GM21526 (cell line): ENCODE data around the gene NXPH2.

Experiments used
- ATAC-seq: cut with Tn5 transposase; IDR thresholded peaks from one replicate; pipeline ENCODE4 v1.9.1; 2021; ENCODE audit warnings: moderate library complexity; ENCODE audit not compliant: unreplicated experiment, low FRiP score

The NXPH2 gene

GRCh38 chr2:138713069-138713496 lies 67.1 kb downstream of the NXPH2 start:
- ATAC-seq, result no peak

- peak; percentile 86 for ATAC-seq
Measured at GRCh38 chr2:138712212-138712979, 67.8 kb downstream of the NXPH2 start.

- peak; percentile 41 for ATAC-seq
Measured at GRCh38 chr2:138711812-138712211, 68.4 kb downstream of the NXPH2 start.

- ATAC-seq, result no peak
Measured at GRCh38 chr2:138708682-138709241, 71.4 kb downstream of the NXPH2 start.

GRCh38 chr2:138707392-138708074 lies 72.7 kb downstream of the NXPH2 start:
- ATAC-seq, result no peak

- no peak for ATAC-seq
Measured at GRCh38 chr2:138703242-138703641, 76.9 kb downstream of the NXPH2 start.

- no peak for ATAC-seq
Measured at GRCh38 chr2:138700716-138701115, 79.5 kb downstream of the NXPH2 start.

GRCh38 chr2:138699421-138699820 lies 80.8 kb downstream of the NXPH2 start:
- ATAC-seq, result no peak

GRCh38 chr2:138698428-138698827 lies 81.8 kb downstream of the NXPH2 start:
- ATAC-seq, result no peak

GRCh38 chr2:138691667-138692066 lies 88.5 kb downstream of the NXPH2 start:
- ATAC-seq, result no peak

- no peak for ATAC-seq
Measured at GRCh38 chr2:138689705-138690104, 90.5 kb downstream of the NXPH2 start.

- no peak for ATAC-seq
Measured at GRCh38 chr2:138682163-138682562, 98.0 kb downstream of the NXPH2 start.

GRCh38 chr2:138677221-138677620 lies 103.0 kb downstream of the NXPH2 start:
- ATAC-seq, result no peak

- ATAC-seq, result no peak
Measured at GRCh38 chr2:138676619-138677021, 103.6 kb downstream of the NXPH2 start.

GRCh38 chr2:138671566-138671965 lies 108.6 kb downstream of the NXPH2 start:
- ATAC-seq, result no peak

- ATAC-seq, result no peak
Measured at GRCh38 chr2:138670734-138671133, 109.5 kb downstream of the NXPH2 start.

GRCh38 chr2:138665937-138666336 lies 114.3 kb downstream of the NXPH2 start:
- no peak for ATAC-seq

GRCh38 chr2:138658187-138658894 lies 121.8 kb downstream of the NXPH2 start:
- ATAC-seq, result no peak

GRCh38 chr2:138654146-138654545 lies 126.0 kb downstream of the NXPH2 start:
- no peak for ATAC-seq

GRCh38 chr2:138652378-138652777 lies 127.8 kb downstream of the NXPH2 start:
- ATAC-seq, result no peak

- no peak for ATAC-seq
Measured at GRCh38 chr2:138649571-138649970, 130.6 kb downstream of the NXPH2 start.
